ENCODE results near the gene SLIT3.

DNA sequence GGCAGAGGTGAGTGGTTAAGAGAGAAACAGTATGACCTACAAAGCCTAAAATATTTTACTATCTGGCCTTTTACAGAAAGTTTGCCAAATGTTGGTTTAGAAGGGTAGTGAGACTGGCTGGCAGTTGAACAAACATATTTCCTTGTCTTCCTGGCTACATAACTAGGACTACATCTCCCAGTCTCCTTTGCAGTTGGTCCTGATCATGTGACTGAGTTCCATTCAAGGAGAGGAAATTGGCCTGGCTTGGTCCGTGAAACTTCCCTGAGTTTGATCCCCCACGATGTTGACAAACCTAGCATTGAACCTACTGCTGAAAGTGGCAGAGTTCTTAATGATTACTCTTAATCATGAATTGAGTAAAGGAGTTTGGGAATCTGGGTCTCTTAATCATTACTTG is 280.8 kb downstream of the SLIT3 start:
- TF ChIP-seq CTCF (IDR thresholded peaks at IDR 0.05): no peak
- no peak for TF ChIP-seq POLR2AphosphoS5 (IDR thresholded peaks at IDR 0.05; ENCODE audit: insufficient read depth in 1 of 2, low read depth in 1 of 2)
- TF ChIP-seq POLR2A (IDR thresholded peaks at IDR 0.05): no peak
